CD4-positive, alpha-beta T cell (primary cell): ENCODE measurements around the gene COPG2. TPM values are rescaled to one million over a fixed set of nuclear protein-coding genes. Genes with fewer than 3 reads are reported as not detected.
A peak's percentile ranks its signal among the peaks of the same experiment; 100 is the strongest.

Experiments used
- ATAC-seq: fragments of 200-7000 bp; cut with Tn5 transposase; one replicate; pipeline ENCODE4 v1.10.0; 2022; ENCODE audit warnings: mild to moderate bottlenecking; ENCODE audit not compliant: poor library complexity
- CTCF ChIA-PET: fragments of 350-600 bp; sonication (Branson Sonifier 250); formaldehyde crosslinking; loops from one replicate; lab custom pipeline; 2021; ENCODE audit warnings: antibody characterized with exemption, inconsistent platforms; lab: Charles Lee
- POLR2A ChIA-PET: fragments of 350-600 bp; sonication (Branson Sonifier 250); formaldehyde crosslinking; loops from one replicate; lab custom pipeline; 2021; ENCODE audit warnings: antibody characterized with exemption, inconsistent platforms; lab: Charles Lee
- DNase-seq, 14 experiments: peaks; one replicate each; pipeline ENCODE4 v3.0.0-alpha.2; 2013 to 2020; ENCODE audit warnings: mixed read lengths in 2 of 14
- H3K27ac ChIP-seq, 2 donors: one replicate each; pipeline versions ENCODE4 v1.5.1 to v1.7.0; 2013; ENCODE audit warnings: low read length in 2 of 2, low read depth in 1 of 2, mild to moderate bottlenecking in 1 of 2
- H3K27me3 ChIP-seq, 2 experiments: 1 replicate in 1 of 2; 2 replicates in 1 of 2; pipeline versions ENCODE4 v1.6.1 to v1.7.0; 2013; ENCODE audit warnings: low read length in 2 of 2, control low read depth in 1 of 2, mild to moderate bottlenecking in 1 of 2, moderate library complexity in 1 of 2; ENCODE audit not compliant: insufficient read depth in 2 of 2, control insufficient read depth in 1 of 2
- H3K36me3 ChIP-seq: one replicate; pipeline ENCODE4 v1.6.1; 2013; ENCODE audit warnings: low read length, control low read depth; ENCODE audit not compliant: insufficient read depth
- H3K4me1 ChIP-seq: one replicate; pipeline ENCODE4 v1.6.1; 2013; ENCODE audit warnings: low read length, control low read depth; ENCODE audit not compliant: insufficient read depth
- H3K4me3 ChIP-seq: one replicate; pipeline ENCODE4 v1.5.1; 2013; ENCODE audit warnings: mild to moderate bottlenecking, low read length, moderate library complexity
- H3K9me3 ChIP-seq, 2 experiments: 1 replicate in 1 of 2; 2 replicates in 1 of 2; pipeline versions ENCODE4 v1.6.1 to v1.7.0; 2013; ENCODE audit warnings: low read length in 2 of 2, mild to moderate bottlenecking in 2 of 2, control low read depth in 1 of 2, moderate library complexity in 1 of 2; ENCODE audit not compliant: control insufficient read depth in 1 of 2, insufficient read depth in 1 of 2
- H3K27ac Mint-ChIP-seq: one replicate; pipeline ENCODE4 v1.8.0; 2020; ENCODE audit warnings: mixed read lengths
- H3K27me3 Mint-ChIP-seq: one replicate; pipeline ENCODE4 v1.8.0; 2021; ENCODE audit warnings: mixed read lengths
- H3K36me3 Mint-ChIP-seq: one replicate; pipeline ENCODE4 v1.8.0; 2021; ENCODE audit warnings: low read depth, mixed read lengths
- H3K4me1 Mint-ChIP-seq: one replicate; pipeline ENCODE4 v1.8.0; 2021; ENCODE audit warnings: low read depth, mixed read lengths
- H3K4me3 Mint-ChIP-seq: one replicate; pipeline ENCODE4 v1.8.0; 2020; ENCODE audit warnings: mild to moderate bottlenecking, mixed read lengths
- H3K9me3 Mint-ChIP-seq: one replicate; pipeline ENCODE4 v1.8.0; 2020; ENCODE audit warnings: mixed read lengths
- intact Hi-C, 2 experiments: fragments of 100-400 bp; cut with DNase I in 1 of 2; cut with micrococcal nuclease in 1 of 2; formaldehyde crosslinking; loops; one replicate each; pipeline versions ENCODE4 v1.15.1 to v1.9.0; 2023 to 2025; cut with DNase I, micrococcal nuclease
- total RNA-seq, 174 experiments: library from RNA in 2 of 174; stranded (reverse) in 2 of 174; gene quantifications; one replicate each; pipeline ENCODE4 v1.2.3 and lab custom pipeline; 2021 to 2026
- TF ChIP-seq, protein P1 (sequence below): fragments of 200-600 bp; IDR thresholded peaks from one replicate; pipeline ENCODE4 v1.8.0; 2022; ENCODE audit warnings: antibody characterized with exemption, mild to moderate bottlenecking

The COPG2 gene
- total RNA-seq, 2 experiments from 2014 or later, result 4.1 to 4.3 TPM

DNA sequence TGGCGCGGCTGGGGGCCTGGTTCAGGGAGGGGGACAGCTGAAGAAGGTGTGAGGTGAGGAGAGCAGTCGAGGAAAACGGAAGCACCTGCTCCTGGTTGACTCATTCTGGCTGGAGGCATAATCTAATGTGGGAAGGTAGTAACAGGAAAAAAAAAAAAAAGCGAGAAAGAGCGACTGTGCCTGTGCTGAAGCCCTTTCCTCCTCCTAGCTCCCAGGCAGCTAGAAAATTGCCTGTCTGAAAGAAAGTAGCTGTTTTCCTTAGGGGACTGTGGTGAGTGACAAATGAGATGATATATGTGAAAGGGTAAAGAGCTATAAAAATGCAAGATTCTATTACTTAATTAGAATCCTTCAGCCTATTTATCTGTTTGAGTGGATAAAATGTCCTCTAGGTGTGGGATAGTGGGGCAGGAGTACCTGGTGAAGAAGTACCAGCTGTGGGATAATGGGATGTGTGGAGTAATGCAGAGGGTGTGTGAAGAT lies 181.6 kb downstream of the COPG2 start:
- ChIA-PET POLR2A (interaction anchor here (0.7 to 0.9 kb wide), 2 partner anchors 23 to 282 kb away, joined by 3 to 5 read pairs; partner anchors contain the start of gene TMEM209), CTCF (interaction anchor here (0.6 kb wide), 1 partner anchor 246 kb away, joined by 6 read pairs; no protein-coding TSS in a partner anchor)
- Histone ChIP-seq H3K27me3 (peaks cover 18 to 27% of the 10 kb centered on the region in 2 experiments), H3K27ac (no peak overlapping the region), H3K9me3 (peaks cover 0 to 9% of the 10 kb centered on the region in 2 experiments), H3K4me3 (peak overlapping the region; percentile 72), H3K36me3 (no peaks in the 10 kb centered on the region), H3K4me1 (peaks cover 29% of the 10 kb centered on the region)
- no peak for ATAC-seq
- Mint-ChIP-seq H3K27ac (no peak overlapping the region), H3K27me3 (peaks cover 66% of the 10 kb centered on the region), H3K4me1 (peaks cover 26% of the 10 kb centered on the region), H3K9me3 (no peaks in the 10 kb centered on the region), H3K36me3 (no peaks in the 10 kb centered on the region), H3K4me3 (peak overlapping the region; percentile 89)
- no peak for DNase-seq
- TF ChIP-seq, protein P1, sequence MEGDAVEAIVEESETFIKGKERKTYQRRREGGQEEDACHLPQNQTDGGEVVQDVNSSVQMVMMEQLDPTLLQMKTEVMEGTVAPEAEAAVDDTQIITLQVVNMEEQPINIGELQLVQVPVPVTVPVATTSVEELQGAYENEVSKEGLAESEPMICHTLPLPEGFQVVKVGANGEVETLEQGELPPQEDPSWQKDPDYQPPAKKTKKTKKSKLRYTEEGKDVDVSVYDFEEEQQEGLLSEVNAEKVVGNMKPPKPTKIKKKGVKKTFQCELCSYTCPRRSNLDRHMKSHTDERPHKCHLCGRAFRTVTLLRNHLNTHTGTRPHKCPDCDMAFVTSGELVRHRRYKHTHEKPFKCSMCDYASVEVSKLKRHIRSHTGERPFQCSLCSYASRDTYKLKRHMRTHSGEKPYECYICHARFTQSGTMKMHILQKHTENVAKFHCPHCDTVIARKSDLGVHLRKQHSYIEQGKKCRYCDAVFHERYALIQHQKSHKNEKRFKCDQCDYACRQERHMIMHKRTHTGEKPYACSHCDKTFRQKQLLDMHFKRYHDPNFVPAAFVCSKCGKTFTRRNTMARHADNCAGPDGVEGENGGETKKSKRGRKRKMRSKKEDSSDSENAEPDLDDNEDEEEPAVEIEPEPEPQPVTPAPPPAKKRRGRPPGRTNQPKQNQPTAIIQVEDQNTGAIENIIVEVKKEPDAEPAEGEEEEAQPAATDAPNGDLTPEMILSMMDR, result no peak
- intact Hi-C loops, result loop anchor here (2.0 to 10.0 kb wide), 4 partner anchors 85 to 268 kb away; no protein-coding TSS in a partner anchor

DNA sequence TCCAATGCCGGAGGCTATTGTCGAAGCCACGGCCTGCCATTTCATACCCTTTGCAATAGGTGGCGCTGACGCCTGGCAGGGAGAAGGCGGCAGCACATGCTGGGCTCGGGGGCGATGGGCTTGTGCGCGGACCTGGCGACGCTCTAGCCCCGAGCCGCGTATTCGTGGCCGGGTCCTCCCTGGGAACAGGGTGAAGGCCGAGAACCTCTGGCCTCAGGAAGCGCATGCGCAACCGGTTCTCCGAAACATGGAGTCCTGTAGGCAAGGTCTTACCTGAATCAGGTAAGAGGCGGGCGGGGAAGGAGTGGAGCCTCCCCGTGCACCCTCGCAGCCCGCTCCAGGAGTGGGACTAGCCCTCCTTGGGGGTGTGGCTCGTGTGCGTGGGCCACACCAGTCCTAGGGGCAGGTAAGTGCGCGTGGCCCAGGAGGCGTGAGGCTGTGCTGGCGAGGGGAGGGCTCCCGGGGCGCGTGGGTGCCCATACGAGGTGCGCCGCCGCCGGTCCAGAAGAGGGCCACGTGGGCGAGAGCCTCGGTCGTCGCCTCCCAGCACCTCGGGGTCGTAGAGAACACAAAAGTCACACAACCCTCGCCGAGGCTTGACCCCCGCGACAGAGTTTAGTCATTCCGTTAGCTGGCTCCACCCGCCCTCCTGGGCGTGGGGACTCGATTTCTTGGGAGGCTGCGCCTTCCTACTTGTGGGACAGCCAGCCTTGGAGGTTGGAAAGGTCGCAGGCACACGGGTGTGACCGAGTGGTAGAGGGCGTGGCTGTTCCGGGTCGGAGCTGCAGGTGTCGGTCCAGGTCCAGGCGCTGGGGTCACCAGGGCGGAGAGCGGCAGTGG lies 182.2 kb downstream of the COPG2 start:
- H3K36me3 ChIP-seq, result no peaks in the 10 kb centered on the region
- ChIA-PET POLR2A (interaction anchor here (0.9 kb wide), 1 partner anchor 281 kb away, joined by 3 read pairs; the partner anchor contains the start of gene TMEM209), CTCF (interaction anchor here (0.6 kb wide), 1 partner anchor 246 kb away, joined by 6 read pairs; no protein-coding TSS in a partner anchor)
- DNase-seq (peak; percentile 26 to 82 (median 44)), ATAC-seq (peak; percentile 86)
- Mint-ChIP-seq H3K9me3 (no peaks in the 10 kb centered on the region), H3K4me1 (peaks cover 21% of the 10 kb centered on the region), H3K4me3 (peak overlapping the region; percentile 89), H3K36me3 (no peaks in the 10 kb centered on the region), H3K27ac (no peak overlapping the region), H3K27me3 (peaks cover 67% of the 10 kb centered on the region)
- TF ChIP-seq, protein P1, result peak; percentile 81
- intact Hi-C loops, result loop anchor here (2.0 to 10.0 kb wide), 4 partner anchors 84 to 268 kb away; no protein-coding TSS in a partner anchor
- peaks cover 0 to 4% of the 10 kb centered on the region in 2 experiments for H3K9me3 ChIP-seq
- H3K4me3 ChIP-seq, result peak overlapping the region; percentile 72
- no peak overlapping the region for H3K27ac ChIP-seq
- H3K27me3 ChIP-seq, result peaks cover 21 to 23% of the 10 kb centered on the region in 2 experiments
- H3K4me1 ChIP-seq, result peaks cover 23% of the 10 kb centered on the region

DNA sequence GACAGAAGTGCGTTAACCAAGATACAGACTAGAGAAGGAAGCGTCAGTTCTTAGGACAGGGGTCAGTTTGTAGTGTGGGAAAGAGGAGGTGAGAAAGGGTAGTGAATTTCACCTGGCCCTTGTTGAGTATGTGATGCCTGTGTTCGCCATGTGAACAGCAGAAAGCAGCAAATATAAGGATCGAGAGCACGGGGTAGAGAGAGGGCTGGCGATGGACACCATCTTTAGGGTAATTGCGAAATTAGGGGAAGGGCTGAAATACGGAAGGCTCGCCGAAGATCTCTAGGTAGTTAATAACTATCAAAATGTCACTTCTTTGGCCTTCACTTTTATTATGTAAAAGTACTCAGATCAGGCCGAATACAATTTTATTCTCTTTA lies 182.8 kb downstream of the COPG2 start:
- ATAC-seq, result no peak
- CTCF ChIA-PET, result interaction anchor here (0.6 kb wide), 1 partner anchor 88 kb away, joined by 3 read pairs; no protein-coding TSS in a partner anchor

More for the DNA sequence above, 182.8 kb downstream of the COPG2 start:
- Histone ChIP-seq H3K4me1 (peaks cover 17% of the 10 kb centered on the region), H3K4me3 (peak overlapping the region; percentile 72), H3K36me3 (no peaks in the 10 kb centered on the region), H3K9me3 (no peaks in the 10 kb centered on the region), H3K27ac (no peak overlapping the region), H3K27me3 (peaks cover 17 to 22% of the 10 kb centered on the region in 2 experiments)
- intact Hi-C loops, result loop anchor here (2.0 to 10.0 kb wide), 4 partner anchors 83 to 269 kb away; no protein-coding TSS in a partner anchor
- Mint-ChIP-seq H3K27me3 (peaks cover 63% of the 10 kb centered on the region), H3K4me3 (peak overlapping the region; percentile 89), H3K27ac (no peak overlapping the region), H3K9me3 (no peaks in the 10 kb centered on the region), H3K36me3 (no peaks in the 10 kb centered on the region), H3K4me1 (peaks cover 17% of the 10 kb centered on the region)
- no peak for DNase-seq
- TF ChIP-seq, protein P1, result no peak
- POLR2A ChIA-PET, result no interaction called here
